Progenitor cell of endocrine pancreas (in vitro differentiated cells): ENCODE data around the gene CLDN7. TPM values are rescaled to one million over a fixed set of nuclear protein-coding genes. Genes with fewer than 3 reads are reported as not detected.

ENCODE experiments used
- DNase-seq: peaks from one replicate; pipeline ENCODE4 v3.0.0; 2021; ENCODE audit warnings: low spot score; ENCODE audit not compliant: unreplicated experiment
- H3K27ac Mint-ChIP-seq: 2 replicates; pipeline ENCODE4 v1.8.0; 2021; ENCODE audit warnings: mild to moderate bottlenecking, moderate library complexity, mixed read lengths
- H3K27me3 Mint-ChIP-seq: 2 replicates; pipeline ENCODE4 v1.8.0; 2021; ENCODE audit warnings: mixed read lengths
- H3K36me3 Mint-ChIP-seq: 2 replicates; pipeline ENCODE4 v1.8.0; 2022; ENCODE audit warnings: mixed read lengths; ENCODE audit not compliant: insufficient read depth
- H3K4me1 Mint-ChIP-seq: 2 replicates; pipeline ENCODE4 v1.8.0; 2021; ENCODE audit warnings: low read depth, mixed read lengths
- H3K4me3 Mint-ChIP-seq: 2 replicates; pipeline ENCODE4 v1.8.0; 2021; ENCODE audit warnings: low read depth, mild to moderate bottlenecking, moderate library complexity, mixed read lengths
- H3K9me3 Mint-ChIP-seq: 2 replicates; pipeline ENCODE4 v1.8.0; 2021; ENCODE audit warnings: low read depth, mixed read lengths
- CTCF ChIP-seq: fragments of 200-600 bp; sonication (generic); IDR thresholded peaks from one replicate; pipeline ENCODE4 v1.5.0; 2021; ENCODE audit warnings: antibody characterized with exemption, mild to moderate bottlenecking; ENCODE audit not compliant: unreplicated experiment
- total RNA-seq: library from RNA; stranded (reverse); gene quantifications from 2 replicates; pipeline ENCODE4 v1.2.1, GENCODE V29; 2021

CLDN7 gene
- total RNA-seq, 1 donor from 2014 or later = 137 TPM

DNA sequence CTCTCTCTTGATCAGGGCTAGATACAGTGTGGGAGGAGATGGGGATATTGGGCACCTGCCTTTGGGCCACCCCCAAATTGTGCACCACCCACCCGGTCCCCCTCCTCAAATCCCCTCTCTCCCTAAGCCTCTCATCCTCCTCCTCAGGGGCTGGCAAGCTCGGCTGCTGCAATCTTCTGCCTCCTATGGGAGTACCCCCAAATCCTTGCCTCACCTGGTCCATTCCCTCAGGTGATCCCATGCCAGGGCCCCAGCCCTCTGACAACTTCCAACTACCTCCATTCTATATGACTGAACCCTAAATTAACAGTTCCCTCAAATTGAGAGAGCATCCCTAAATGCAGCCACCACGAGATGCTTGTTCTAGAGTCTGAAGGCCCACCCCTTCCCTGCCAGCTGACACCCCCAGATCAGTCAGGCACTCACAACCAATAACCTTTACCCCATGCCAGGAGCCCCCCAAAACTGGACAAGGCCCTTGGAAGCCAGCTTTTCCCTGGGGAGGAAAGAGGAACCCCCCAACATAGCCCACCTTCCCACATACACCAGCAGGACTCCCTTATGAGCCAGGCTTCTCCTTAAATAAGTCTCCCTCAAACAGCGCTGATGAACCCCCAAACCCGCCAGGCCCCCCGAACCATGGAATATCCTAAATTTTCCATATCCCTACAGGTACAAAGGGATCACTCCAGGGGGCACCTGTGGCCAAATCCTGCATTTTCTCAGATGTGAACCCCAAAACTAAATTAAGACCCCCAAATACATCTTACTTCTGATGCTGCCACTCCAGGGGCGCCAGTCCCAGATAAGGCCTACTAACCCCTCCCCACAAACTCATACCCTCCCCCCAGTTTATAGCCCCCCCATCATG, 45.8 kb downstream of the CLDN7 start:
- Mint-ChIP-seq H3K27ac (peak overlapping the region; percentile 91), H3K4me3 (peak overlapping the region; percentile 56), H3K9me3 (no peaks in the 10 kb centered on the region), H3K36me3 (no peaks in the 10 kb centered on the region), H3K27me3 (no peaks in the 10 kb centered on the region), H3K4me1 (peaks cover 48% of the 10 kb centered on the region)
- TF ChIP-seq CTCF = no peak
- no peak for DNase-seq

DNA sequence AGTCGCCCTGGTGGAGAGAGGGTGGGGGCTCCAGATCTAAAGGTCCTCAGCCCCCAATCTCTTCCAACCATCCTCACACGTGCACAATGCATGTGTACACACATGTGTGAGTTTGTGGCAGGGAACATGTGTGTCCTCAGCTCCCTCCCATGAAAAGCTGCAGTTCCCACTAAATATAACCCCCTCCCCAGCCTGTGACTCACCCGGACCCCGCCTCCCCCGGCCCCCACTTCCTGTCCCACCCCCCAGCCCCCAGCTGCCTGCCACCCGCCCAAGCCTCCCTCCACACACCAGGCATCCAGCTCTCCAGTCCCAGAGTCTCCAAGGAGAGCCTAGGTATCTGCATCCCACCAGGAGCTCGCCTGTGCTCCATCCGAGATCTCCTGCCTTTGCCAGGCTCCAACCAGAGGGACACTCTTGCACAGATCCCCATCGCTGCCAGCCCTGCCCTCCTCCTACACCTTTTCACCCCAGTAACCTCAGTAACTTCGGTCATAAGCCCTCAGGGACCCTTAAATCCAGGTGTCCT, 46.6 kb downstream of the CLDN7 start:
- peak overlapping the region; percentile 56 for H3K4me3 Mint-ChIP-seq
- no peaks in the 10 kb centered on the region for H3K27me3 Mint-ChIP-seq
- H3K27ac Mint-ChIP-seq = peak overlapping the region; percentile 96
- no peaks in the 10 kb centered on the region for H3K9me3 Mint-ChIP-seq
- H3K36me3 Mint-ChIP-seq = no peaks in the 10 kb centered on the region
- no peak for DNase-seq
- no peak for TF ChIP-seq CTCF
- peaks cover 43% of the 10 kb centered on the region for H3K4me1 Mint-ChIP-seq

GRCh38 chr17:7215136-7215638, 47.1 kb downstream of the CLDN7 start:
- H3K4me1 Mint-ChIP-seq = peaks cover 39% of the 10 kb centered on the region
- H3K4me3 Mint-ChIP-seq = peak overlapping the region; percentile 78
- peak overlapping the region; percentile 96 for H3K27ac Mint-ChIP-seq
- no peak for TF ChIP-seq CTCF
- no peak for DNase-seq
- no peaks in the 10 kb centered on the region for H3K36me3 Mint-ChIP-seq
- H3K9me3 Mint-ChIP-seq = no peaks in the 10 kb centered on the region
- no peaks in the 10 kb centered on the region for H3K27me3 Mint-ChIP-seq

- Mint-ChIP-seq H3K4me3 (peak overlapping the region; percentile 78), H3K9me3 (no peaks in the 10 kb centered on the region), H3K27me3 (no peaks in the 10 kb centered on the region), H3K27ac (peak overlapping the region; percentile 96), H3K36me3 (no peaks in the 10 kb centered on the region), H3K4me1 (peaks cover 40% of the 10 kb centered on the region)
- DNase-seq = peak; percentile 99
- TF ChIP-seq CTCF = peak; percentile 74
Measured at GRCh38 chr17:7214300-7215135, 47.8 kb downstream of the CLDN7 start.

DNA sequence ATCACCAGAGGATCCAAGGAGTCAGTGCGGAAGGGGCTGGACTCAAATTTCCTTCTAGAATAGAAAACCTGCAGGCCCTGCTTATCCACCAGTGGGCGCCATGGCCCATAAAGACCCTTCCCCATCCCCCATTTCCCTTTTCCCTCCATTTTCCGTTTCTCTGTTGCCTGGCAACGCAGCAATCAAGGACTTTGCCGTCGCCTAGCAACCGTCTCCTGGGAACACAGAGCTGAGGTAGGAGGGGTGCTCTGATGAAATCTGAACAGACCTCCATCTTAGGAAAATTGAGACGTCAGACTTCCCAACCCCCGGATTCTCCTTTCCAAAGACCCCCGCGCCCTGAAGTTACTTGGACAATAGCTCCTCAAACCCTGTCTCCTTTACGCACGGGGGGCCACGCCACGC, 48.4 kb downstream of the CLDN7 start:
- DNase-seq = peak; percentile 76
- Mint-ChIP-seq H3K4me3 (peak overlapping the region; percentile 78), H3K9me3 (no peaks in the 10 kb centered on the region), H3K27ac (peak overlapping the region; percentile 96), H3K27me3 (no peaks in the 10 kb centered on the region), H3K36me3 (no peaks in the 10 kb centered on the region), H3K4me1 (peaks cover 38% of the 10 kb centered on the region)
- peak; percentile 76 for TF ChIP-seq CTCF
